Pancreas (tissue), 10 donors: ENCODE results near the gene MRTFB. TPM values are rescaled to one million over a fixed set of nuclear protein-coding genes. Genes with fewer than 3 reads are reported as not detected.
"Not testable (repeated sequence)": the region's sequence is repeated elsewhere in the genome, so short reads cannot be mapped to it uniquely, and the experiment has no call there.

Experiments used
- ATAC-seq, 4 donors: fragments of 200-7000 bp; cut with Tn5 transposase; one replicate each; pipeline versions ENCODE4 v1.8.0 to v1.9.1; 2020; ENCODE audit warnings: mild to moderate bottlenecking in 4 of 4, moderate library complexity in 4 of 4
- DNase-seq, 6 donors: peaks; one replicate each; pipeline ENCODE4 v3.0.0-alpha.2; 2020
- FAIRE-seq: peaks from 2 replicates; lab custom pipeline; 2012; peaks lifted over from hg19 to GRCh38; lab: Jason Lieb, UNC
- H3K27ac ChIP-seq, 4 donors: fragments of 200-600 bp; sonication (generic); 1 replicate in 3 of 4; 2 replicates in 1 of 4; pipeline versions ENCODE4 v1.5.0 to v1.8.0; 2020
- H3K27me3 ChIP-seq, 4 donors: fragments of 200-600 bp; one replicate each; pipeline ENCODE4 v1.8.0; 2021
- H3K36me3 ChIP-seq, 3 donors: fragments of 200-600 bp; sonication (generic) in 1 of 3; one replicate each; pipeline versions ENCODE4 v1.5.0 to v1.8.0; 2020 to 2021
- H3K4me1 ChIP-seq, 3 donors: fragments of 200-600 bp; one replicate each; pipeline ENCODE4 v1.8.0; 2021
- H3K4me3 ChIP-seq, 4 donors: fragments of 200-600 bp; sonication (generic) in 2 of 4; one replicate each; pipeline versions ENCODE4 v1.5.0 to v1.8.0; 2020 to 2021
- H3K9me3 ChIP-seq, 4 donors: fragments of 200-600 bp; one replicate each; pipeline ENCODE4 v1.8.0; 2021
- CTCF ChIP-seq, 4 donors: fragments of 200-600 bp; sonication (generic) in 3 of 4; IDR thresholded peaks; one replicate each; pipeline versions ENCODE4 v1.5.0 to v1.8.0; 2021; ENCODE audit warnings: antibody characterized with exemption in 4 of 4
- WGBS, 2 donors: extraction: QIAGEN DNeasy Blood & Tissue Kit; methylation state at CpG; one replicate each; pipeline ENCODE4 v1.1.7; 2013; 5-methylcytosine and 5-hydroxymethylcytosine counted together
- intact Hi-C, 3 donors: fragments of 100-400 bp; cut with DNase I; formaldehyde crosslinking; loops; one replicate each; pipeline versions ENCODE4 v1.11.1 to v1.14.2; 2022
- polyA plus RNA-seq, 2 donors: library from polyadenylated mRNA; stranded (reverse); fragments of 200-250 nt; gene quantifications; one replicate each; pipeline ENCODE4 v1.2.3, GENCODE V29; 2013
- total RNA-seq, 6 donors: library from RNA; stranded (reverse); fragmentation: NEBNext Ultra II Directional in 4 of 6; extraction: Animal tissue kit (Norgen Biotek cat#: 25700) in 4 of 6; gene quantifications; one replicate each; pipeline versions ENCODE4 v1.2.1 to v1.2.4, GENCODE V29; 2021 to 2023
- donor health status: healthy with polysubstance abuse.
- donor health status: DM: no; HTN: no; CAD: no; lungs with moderate emphysema.
- donor health status: DM: no; HTN: no; CAD: no.
- donor health status: control.
- donor health status: control.
- donor health status: Bipolar disorder and iron deficiency.
- donor health status: DM: yes; HTN: yes; CAD: no.
- donor health status: DM: no; HTN: no; CAD: no.
- donor health status: DM: no; HTN: no; CAD: no.
- donor health status: DM: yes; HTN: yes; CAD: no.

Gene MRTFB
- total and polyA plus RNA-seq, 8 donors, result 8.7 to 36.6 (median 24.4) TPM

GRCh38 chr16:14181371-14182050 lies 110.4 kb downstream of the MRTFB start:
- H3K27me3 ChIP-seq, result no peaks in the 10 kb centered on the region
- ATAC-seq (peak in 3 of 4 donors; percentile 29 to 37 (median 36)), FAIRE-seq (no peak), DNase-seq (no peak)
- 64 to 69% methylated on average over 2 of the region's 2 CpGs for WGBS, 2 donors
- no peaks in the 10 kb centered on the region for H3K9me3 ChIP-seq
- peaks cover 0 to 6% (median 4%) of the 10 kb centered on the region in 3 donors for H3K4me1 ChIP-seq
- TF ChIP-seq CTCF (IDR thresholded peaks at IDR 0.05), result no peak
- no peak overlapping the region for H3K27ac ChIP-seq
- no peaks in the 10 kb centered on the region for H3K36me3 ChIP-seq
- intact Hi-C loops, result loop anchor here in 1 of 3 donors (10.0 kb wide), 1 partner anchor 97 kb away; no protein-coding TSS in a partner anchor
- H3K4me3 ChIP-seq, result no peak overlapping the region

GRCh38 chr16:14182999-14183398 lies 111.9 kb downstream of the MRTFB start:
- H3K4me1 ChIP-seq, result peaks cover 0 to 11% (median 4%) of the 10 kb centered on the region in 3 donors
- H3K27ac ChIP-seq, result no peak overlapping the region
- 99 to 100% methylated on average over 1 of the region's 1 CpG for WGBS, 2 donors
- TF ChIP-seq CTCF (IDR thresholded peaks at IDR 0.05), result no peak
- H3K36me3 ChIP-seq, result no peaks in the 10 kb centered on the region
- no peak overlapping the region for H3K4me3 ChIP-seq
- H3K9me3 ChIP-seq, result no peaks in the 10 kb centered on the region
- DNase-seq (no peak), FAIRE-seq (no peak), ATAC-seq (no peak)
- intact Hi-C loops, result loop anchor here in 1 of 3 donors (10.0 kb wide), 1 partner anchor 98 kb away; no protein-coding TSS in a partner anchor
- no peaks in the 10 kb centered on the region for H3K27me3 ChIP-seq

- H3K4me1 ChIP-seq, result peaks cover 0 to 11% (median 4%) of the 10 kb centered on the region in 3 donors
- ATAC-seq, FAIRE-seq, H3K27me3 ChIP-seq, DNase-seq, H3K36me3 ChIP-seq, H3K27ac ChIP-seq, H3K9me3 ChIP-seq, H3K4me3 ChIP-seq: not testable (repeated sequence)
- intact Hi-C loops, result loop anchor here in 1 of 3 donors (10.0 kb wide), 1 partner anchor 99 kb away; no protein-coding TSS in a partner anchor
- WGBS, 2 donors, result 94 to 96% methylated on average over 6 of the region's 6 CpGs
These were observed 112.8 kb downstream of the MRTFB start for GRCh38 chr16:14183962-14184361.

GRCh38 chr16:14186007-14186794 lies 115.1 kb downstream of the MRTFB start:
- FAIRE-seq (no peak), DNase-seq (no peak), ATAC-seq (peak; percentile 46 to 73 (median 58))
- 49 to 51% methylated on average over 10 of the region's 10 CpGs for WGBS, 2 donors
- intact Hi-C loops, result loop anchor here in 1 of 3 donors (10.0 kb wide), 1 partner anchor 101 kb away; no protein-coding TSS in a partner anchor
- Histone ChIP-seq H3K27me3 (no peaks in the 10 kb centered on the region), H3K4me3 (peak overlapping the region in 1 of 4 donors; percentile 13), H3K27ac (peak overlapping the region in 1 of 4 donors; percentile 18), H3K4me1 (peaks cover 0 to 11% (median 7%) of the 10 kb centered on the region in 3 donors), H3K36me3 (no peaks in the 10 kb centered on the region), H3K9me3 (no peaks in the 10 kb centered on the region)
- TF ChIP-seq CTCF (IDR thresholded peaks at IDR 0.05), result peak in 3 of 4 donors; percentile 14 to 28 (median 28)

GRCh38 chr16:14186795-14187221 lies 115.7 kb downstream of the MRTFB start:
- DNase-seq, result no peak
- intact Hi-C loops, result loop anchor here in 1 of 3 donors (10.0 kb wide), 1 partner anchor 102 kb away; no protein-coding TSS in a partner anchor
- Histone ChIP-seq H3K27me3 (no peaks in the 10 kb centered on the region), H3K4me3 (peak overlapping the region in 1 of 4 donors; percentile 13), H3K27ac (peak overlapping the region in 1 of 4 donors; percentile 28), H3K4me1 (peaks cover 0 to 11% (median 5%) of the 10 kb centered on the region in 3 donors), H3K9me3 (no peaks in the 10 kb centered on the region), H3K36me3 (no peaks in the 10 kb centered on the region)
- ATAC-seq, result peak in 3 of 4 donors; percentile 25 to 54 (median 35)
- TF ChIP-seq CTCF (IDR thresholded peaks at IDR 0.05), result no peak
- no peak for FAIRE-seq
- WGBS, 2 donors, result 88 to 91% methylated on average over 5 of the region's 5 CpGs
